Measurements from ENCODE around the gene TP63.
"Not testable (repeated sequence)": the region's sequence is repeated elsewhere in the genome, so short reads cannot be mapped to it uniquely, and the experiment has no call there.

TP63 gene

GRCh38 chr3:189588475-189589178 is 42.6 kb upstream of the TP63 start:
- TF ChIP-seq CTCF (IDR thresholded peaks at IDR 0.05; ENCODE audit: control insufficient read depth, insufficient read depth, low read depth, low read length, missing control alignments), result no peak
- DNase-seq (ENCODE audit: low read depth), result peak; percentile 89
- H3K4me3 ChIP-seq (ENCODE audit: control insufficient read depth, low read depth, low read length), result no peak overlapping the region

- H3K4me3 ChIP-seq (ENCODE audit: control insufficient read depth, low read depth, low read length), result no peak overlapping the region
- DNase-seq (ENCODE audit: low read depth), result no peak
- TF ChIP-seq CTCF (IDR thresholded peaks at IDR 0.05; ENCODE audit: control insufficient read depth, insufficient read depth, low read depth, low read length, missing control alignments), result no peak
Observed at GRCh38 chr3:189589179-189589569, 42.0 kb upstream of the TP63 start.

- no peak for DNase-seq (ENCODE audit: low read depth)
- no peak overlapping the region for H3K4me3 ChIP-seq (ENCODE audit: control insufficient read depth, low read depth, low read length)
- TF ChIP-seq CTCF (IDR thresholded peaks at IDR 0.05; ENCODE audit: control insufficient read depth, insufficient read depth, low read depth, low read length, missing control alignments), result no peak
Observed at GRCh38 chr3:189590223-189590622, 41.0 kb upstream of the TP63 start.

GRCh38 chr3:189593581-189593980 is 37.6 kb upstream of the TP63 start:
- peak; percentile 24 for DNase-seq (ENCODE audit: low read depth)
- TF ChIP-seq CTCF (IDR thresholded peaks at IDR 0.05; ENCODE audit: control insufficient read depth, insufficient read depth, low read depth, low read length, missing control alignments), result no peak
- no peak overlapping the region for H3K4me3 ChIP-seq (ENCODE audit: control insufficient read depth, low read depth, low read length)

GRCh38 chr3:189596078-189596979 is 34.9 kb upstream of the TP63 start:
- DNase-seq (ENCODE audit: low read depth); H3K4me3 ChIP-seq (ENCODE audit: control insufficient read depth, low read depth, low read length): not testable (repeated sequence)

GRCh38 chr3:189597918-189598317 is 33.3 kb upstream of the TP63 start:
- H3K4me3 ChIP-seq (ENCODE audit: control insufficient read depth, low read depth, low read length), result no peak overlapping the region
- no peak for DNase-seq (ENCODE audit: low read depth)
- TF ChIP-seq CTCF (IDR thresholded peaks at IDR 0.05; ENCODE audit: control insufficient read depth, insufficient read depth, low read depth, low read length, missing control alignments), result no peak
